Caco-2 (cell line): ENCODE data around the gene KIAA0513. TPM values are rescaled to one million over a fixed set of nuclear protein-coding genes. Genes with fewer than 3 reads are reported as not detected.

Source experiments
- BruUV-seq: library from RNA; stranded (reverse); fragments of 400-500 nt; replicated peaks from 2 replicates; lab custom pipeline; 2021; lab: Mats Ljungman, UMichigan
- CTCF ChIA-PET: fragments of 300-600 bp; sonication (Branson Sonifier 250); formaldehyde crosslinking; loops from one replicate; lab custom pipeline; 2022; ENCODE audit warnings: antibody characterized with exemption; lab: Charles Lee
- POLR2A ChIA-PET: fragments of 300-600 bp; sonication (Branson Sonifier 250); formaldehyde crosslinking; loops from one replicate; lab custom pipeline; 2022; ENCODE audit warnings: antibody characterized with exemption; lab: Charles Lee
- DNase-seq, 2 experiments: peaks; one replicate each; pipeline versions ENCODE4 v3.0.0 to v3.0.0-alpha.2; 2020 to 2022
- H3K27me3 ChIP-seq: replicated peaks from 2 replicates; pipeline ENCODE4 v1.6.0; 2011; ENCODE audit warnings: low read length; ENCODE audit not compliant: control insufficient read depth, insufficient read depth
- H3K36me3 ChIP-seq: 2 replicates; pipeline ENCODE4 v1.5.1; 2011; ENCODE audit warnings: low read length; ENCODE audit not compliant: control insufficient read depth, insufficient read depth
- H3K4me1 ChIP-seq: fragments of 250-450 bp; sonication (Bioruptor Pico); 2 replicates; pipeline ENCODE4 v1.5.1; 2020; ENCODE audit warnings: mild to moderate bottlenecking
- H3K4me3 ChIP-seq: 2 replicates; pipeline ENCODE4 v1.5.1; 2011; ENCODE audit warnings: low read depth, mild to moderate bottlenecking, control low read depth, low read length
- H3K9me3 ChIP-seq: fragments of 250-450 bp; sonication (Bioruptor Pico); 2 replicates; pipeline ENCODE4 v1.5.1; 2020; ENCODE audit warnings: mild to moderate bottlenecking, moderate library complexity
- H3K27ac Mint-ChIP-seq: one replicate; pipeline ENCODE4 v1.8.0; 2022; ENCODE audit warnings: mixed read lengths; ENCODE audit not compliant: unreplicated experiment
- H3K27me3 Mint-ChIP-seq: one replicate; pipeline ENCODE4 v1.8.0; 2022; ENCODE audit warnings: mixed read lengths; ENCODE audit not compliant: insufficient read depth, unreplicated experiment
- H3K36me3 Mint-ChIP-seq: one replicate; pipeline ENCODE4 v1.8.0; 2022; ENCODE audit warnings: mild to moderate bottlenecking, mixed read lengths; ENCODE audit not compliant: insufficient read depth, unreplicated experiment
- H3K4me1 Mint-ChIP-seq: one replicate; pipeline ENCODE4 v1.8.0; 2022; ENCODE audit warnings: low read depth, mixed read lengths; ENCODE audit not compliant: unreplicated experiment
- H3K4me3 Mint-ChIP-seq: one replicate; pipeline ENCODE4 v1.8.0; 2022; ENCODE audit warnings: mild to moderate bottlenecking, moderate library complexity, mixed read lengths; ENCODE audit not compliant: unreplicated experiment
- H3K9me3 Mint-ChIP-seq: one replicate; pipeline ENCODE4 v1.8.0; 2022; ENCODE audit warnings: mixed read lengths; ENCODE audit not compliant: unreplicated experiment
- CTCF ChIP-seq, 2 experiments: fragments of 200-600 bp in 1 of 2; IDR thresholded peaks; 1 replicate in 1 of 2; 2 replicates in 1 of 2; pipeline versions ENCODE4 v1.5.1 to v1.8.0; 2011 to 2022; ENCODE audit warnings: antibody characterized with exemption in 1 of 2, control low read depth in 1 of 2, inconsistent platforms in 1 of 2, low read depth in 1 of 2, low read length in 1 of 2, mild to moderate bottlenecking in 1 of 2, moderate library complexity in 1 of 2; ENCODE audit not compliant: insufficient read depth in 1 of 2, severe bottlenecking in 1 of 2, unreplicated experiment in 1 of 2
- intact Hi-C: fragments of 100-400 bp; cut with micrococcal nuclease; formaldehyde crosslinking; loops from one replicate; pipeline ENCODE4 v1.10.0; 2022; ENCODE audit not compliant: unreplicated experiment
- total RNA-seq: library from RNA; stranded (reverse); gene quantifications from 2 replicates; pipeline ENCODE4 v1.2.3, GENCODE V29; 2022

The KIAA0513 gene
- total RNA-seq, 1 experiment from 2014 or later = 7.9 TPM

DNA sequence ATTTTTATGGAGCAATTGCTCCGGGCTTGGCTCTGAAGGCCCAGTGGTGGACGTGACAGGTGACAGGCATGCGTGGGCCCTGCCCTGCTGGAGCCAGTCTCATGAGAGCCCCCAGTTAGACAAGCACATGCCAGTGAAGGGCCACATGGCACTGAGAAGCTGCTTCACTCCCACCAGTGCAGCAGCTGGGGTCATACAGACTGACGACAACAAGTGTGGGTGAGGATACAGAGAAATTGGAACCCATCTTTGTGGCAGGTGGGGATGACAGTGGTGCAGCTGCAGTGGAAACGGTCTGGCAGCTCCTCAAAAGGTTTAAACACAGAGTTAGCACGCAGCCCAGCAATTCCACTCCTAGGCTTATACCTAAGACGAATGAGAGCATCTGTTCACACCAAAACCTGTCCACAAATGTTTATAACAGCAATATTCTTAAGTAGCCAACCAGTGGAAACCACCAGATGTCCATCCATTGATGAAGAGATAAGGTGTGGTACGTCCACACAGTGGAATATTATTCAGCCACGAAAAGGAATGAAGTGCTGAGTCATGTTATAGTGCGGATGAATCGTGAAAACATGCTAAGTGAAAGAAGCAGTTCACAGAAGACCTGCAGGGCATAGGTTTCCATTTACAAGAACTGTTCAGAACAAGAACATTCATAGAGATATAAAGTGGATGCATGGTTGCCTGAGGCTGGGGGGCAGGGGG is 97.2 kb downstream of the KIAA0513 start:
- no peaks in the 10 kb centered on the region for H3K36me3 ChIP-seq
- DNase-seq = no peak
- Mint-ChIP-seq H3K27me3 (no peaks in the 10 kb centered on the region), H3K36me3 (no peaks in the 10 kb centered on the region), H3K4me1 (no peaks in the 10 kb centered on the region), H3K4me3 (no peak overlapping the region), H3K27ac (no peak overlapping the region), H3K9me3 (no peaks in the 10 kb centered on the region)
- H3K4me1 ChIP-seq = peaks cover 8% of the 10 kb centered on the region
- TF ChIP-seq CTCF (IDR thresholded peaks at IDR 0.05; ENCODE audit: insufficient read depth in 1 of 2, low read depth in 1 of 2, low read length in 1 of 2, severe bottlenecking in 1 of 2, unreplicated experiment in 1 of 2) = no peak
- no peak overlapping the region for H3K4me3 ChIP-seq
- ChIA-PET POLR2A (no interaction called here), CTCF (interaction anchor here (0.6 to 2.0 kb wide), 3 partner anchors 10 to 16 kb away, joined by 3 to 6 read pairs (median 4); no protein-coding TSS in a partner anchor)
- no TSS peak for BruUV-seq
- H3K27me3 ChIP-seq = no peaks in the 10 kb centered on the region
- peaks cover 3% of the 10 kb centered on the region; the same call in 1 of the 2 replicates for H3K9me3 ChIP-seq
- intact Hi-C loops = no loop called here

GRCh38 chr16:85125570-85126393 is 98.2 kb downstream of the KIAA0513 start:
- Histone ChIP-seq H3K9me3 (peaks cover 3% of the 10 kb centered on the region; the same call in 1 of the 2 replicates), H3K4me3 (no peak overlapping the region), H3K36me3 (no peaks in the 10 kb centered on the region), H3K4me1 (peaks cover 8% of the 10 kb centered on the region), H3K27me3 (no peaks in the 10 kb centered on the region)
- TF ChIP-seq CTCF (IDR thresholded peaks at IDR 0.05; ENCODE audit: insufficient read depth in 1 of 2, low read depth in 1 of 2, low read length in 1 of 2, severe bottlenecking in 1 of 2, unreplicated experiment in 1 of 2) = no peak
- Mint-ChIP-seq H3K9me3 (no peaks in the 10 kb centered on the region), H3K4me3 (no peak overlapping the region), H3K4me1 (no peaks in the 10 kb centered on the region), H3K36me3 (no peaks in the 10 kb centered on the region), H3K27ac (no peak overlapping the region), H3K27me3 (no peaks in the 10 kb centered on the region)
- POLR2A ChIA-PET = no interaction called here
- CTCF ChIA-PET = interaction anchor here (0.6 to 2.0 kb wide), 3 partner anchors 11 to 231 kb away, joined by 3 to 6 read pairs (median 4); no protein-coding TSS in a partner anchor
- DNase-seq = no peak
- intact Hi-C loops = no loop called here
- BruUV-seq = no TSS peak

- H3K9me3 Mint-ChIP-seq = no peaks in the 10 kb centered on the region
- no TSS peak for BruUV-seq
- CTCF ChIA-PET = no interaction called here
- no peaks in the 10 kb centered on the region for H3K27me3 Mint-ChIP-seq
- H3K36me3 Mint-ChIP-seq = no peaks in the 10 kb centered on the region
- H3K4me3 ChIP-seq = no peak overlapping the region
- no peak for DNase-seq
- intact Hi-C loops = no loop called here
- H3K4me1 ChIP-seq = peaks cover 8% of the 10 kb centered on the region
- no peak for TF ChIP-seq CTCF (IDR thresholded peaks at IDR 0.05; ENCODE audit: insufficient read depth in 1 of 2, low read depth in 1 of 2, low read length in 1 of 2, severe bottlenecking in 1 of 2, unreplicated experiment in 1 of 2)
- H3K9me3 ChIP-seq = peaks cover 3% of the 10 kb centered on the region; the same call in 1 of the 2 replicates
- no peaks in the 10 kb centered on the region for H3K36me3 ChIP-seq
- H3K27ac Mint-ChIP-seq = no peak overlapping the region
- no peaks in the 10 kb centered on the region for H3K27me3 ChIP-seq
- POLR2A ChIA-PET = no interaction called here
- no peaks in the 10 kb centered on the region for H3K4me1 Mint-ChIP-seq
- no peak overlapping the region for H3K4me3 Mint-ChIP-seq
Observed at GRCh38 chr16:85126394-85126704, 98.8 kb downstream of the KIAA0513 start.
